Adrenal gland (tissue), 5 donors: ENCODE measurements around the gene IGF2BP2.
"Not testable (repeated sequence)": the region's sequence is repeated elsewhere in the genome, so short reads cannot be mapped to it uniquely, and the experiment has no call there.

ENCODE experiments used
- CTCF ChIP-seq, 6 experiments: fragments of 450-650 bp in 4 of 6; fragments of 200-600 bp in 2 of 6; sonication (generic) in 1 of 6; IDR thresholded peaks; 1 replicate in 5 of 6; 2 replicates in 1 of 6; pipeline versions ENCODE4 v1.5.1 to v1.8.0; 2016 to 2021; ENCODE audit warnings: antibody characterized with exemption in 6 of 6, mild to moderate bottlenecking in 2 of 6, moderate library complexity in 1 of 6
- POLR2A ChIP-seq, 2 donors: fragments of 450-650 bp; IDR thresholded peaks; one replicate each; pipeline ENCODE4 v1.6.1; 2017; ENCODE audit warnings: antibody characterized with exemption in 2 of 2, mild to moderate bottlenecking in 2 of 2, moderate library complexity in 1 of 2
- donor health status: DM: no; HTN: no; CAD: no.

GRCh38 chr3:185638651-185639050 is 186.2 kb downstream of the IGF2BP2 start:
- not testable (repeated sequence) for TF ChIP-seq POLR2A, CTCF (IDR thresholded peaks at IDR 0.05)
